HUDEP-2 (cell line): Measurements from ENCODE around the gene PTPN14.
A peak's percentile ranks its signal among the peaks of the same experiment; 100 is the strongest.
"Not testable (repeated sequence)": the region's sequence is repeated elsewhere in the genome, so short reads cannot be mapped to it uniquely, and the experiment has no call there.

Experiments used
- DNase-seq, 76 experiments: peaks; one replicate each; lab custom pipeline; 2025; ENCODE audit not compliant: unreplicated experiment in 76 of 76; lab: John Stamatoyannopoulos, UW

Gene PTPN14

GRCh38 chr1:214413315-214413714, 138.1 kb downstream of the PTPN14 start:
- DNase-seq: no peak

GRCh38 chr1:214404571-214405213, 146.7 kb downstream of the PTPN14 start:
- no peak for DNase-seq

GRCh38 chr1:214404154-214404553, 147.2 kb downstream of the PTPN14 start:
- no peak for DNase-seq

GRCh38 chr1:214403431-214403830, 148.0 kb downstream of the PTPN14 start:
- no peak for DNase-seq

GRCh38 chr1:214402613-214403083, 148.8 kb downstream of the PTPN14 start:
- DNase-seq: peak in 2 of 76 experiments; percentile 3 to 10

GRCh38 chr1:214401666-214402065, 149.7 kb downstream of the PTPN14 start:
- DNase-seq: no peak

GRCh38 chr1:214400131-214400530, 151.3 kb downstream of the PTPN14 start:
- no peak for DNase-seq

- no peak for DNase-seq
These were observed 152.9 kb downstream of the PTPN14 start for GRCh38 chr1:214398490-214398889.

GRCh38 chr1:214397497-214397896, 153.9 kb downstream of the PTPN14 start:
- no peak for DNase-seq

GRCh38 chr1:214396330-214396729, 155.1 kb downstream of the PTPN14 start:
- no peak for DNase-seq

- DNase-seq: not testable (repeated sequence)
These were observed 156.8 kb downstream of the PTPN14 start for GRCh38 chr1:214394569-214394968.

- DNase-seq: no peak
These were observed 158.3 kb downstream of the PTPN14 start for GRCh38 chr1:214393086-214393485.

- DNase-seq: no peak
These were observed 159.3 kb downstream of the PTPN14 start for GRCh38 chr1:214391873-214392645.

GRCh38 chr1:214389734-214390133, 161.7 kb downstream of the PTPN14 start:
- no peak for DNase-seq

- no peak for DNase-seq
These were observed 164.7 kb downstream of the PTPN14 start for GRCh38 chr1:214386747-214387146.

- DNase-seq: no peak
These were observed 165.1 kb downstream of the PTPN14 start for GRCh38 chr1:214386333-214386732.

- DNase-seq: no peak
These were observed 166.0 kb downstream of the PTPN14 start for GRCh38 chr1:214385428-214385827.

GRCh38 chr1:214384373-214385079, 166.9 kb downstream of the PTPN14 start:
- DNase-seq: no peak

GRCh38 chr1:214383381-214384372, 167.7 kb downstream of the PTPN14 start:
- no peak for DNase-seq

GRCh38 chr1:214380986-214381695, 170.3 kb downstream of the PTPN14 start:
- no peak for DNase-seq
